Mesothelial cell of epicardium (in vitro differentiated cells): Measurements from ENCODE around the gene SP140. TPM values are rescaled to one million over a fixed set of nuclear protein-coding genes. Genes with fewer than 3 reads are reported as not detected.
"Not testable (repeated sequence)": the region's sequence is repeated elsewhere in the genome, so short reads cannot be mapped to it uniquely, and the experiment has no call there.

ENCODE experiments used
- DNase-seq, 2 experiments: peaks; one replicate each; pipeline ENCODE4 v3.0.0; 2021; ENCODE audit warnings: low spot score in 2 of 2; ENCODE audit not compliant: unreplicated experiment in 2 of 2
- H3K27ac Mint-ChIP-seq: 2 replicates; pipeline ENCODE4 v1.8.0; 2021; ENCODE audit warnings: mixed read lengths
- H3K27me3 Mint-ChIP-seq: 2 replicates; pipeline ENCODE4 v1.8.0; 2021; ENCODE audit warnings: low read depth, mixed read lengths
- H3K36me3 Mint-ChIP-seq: 2 replicates; pipeline ENCODE4 v1.8.0; 2021; ENCODE audit warnings: mixed read lengths
- H3K4me1 Mint-ChIP-seq: 2 replicates; pipeline ENCODE4 v1.8.0; 2021; ENCODE audit warnings: mixed read lengths
- H3K4me3 Mint-ChIP-seq: 2 replicates; pipeline ENCODE4 v1.8.0; 2021; ENCODE audit warnings: mild to moderate bottlenecking, moderate library complexity, mixed read lengths
- H3K9me3 Mint-ChIP-seq: 2 replicates; pipeline ENCODE4 v1.8.0; 2021; ENCODE audit warnings: mixed read lengths
- CTCF ChIP-seq: fragments of 200-600 bp; sonication (generic); IDR thresholded peaks from one replicate; pipeline ENCODE4 v1.5.0; 2021; ENCODE audit warnings: antibody characterized with exemption; ENCODE audit not compliant: unreplicated experiment
- total RNA-seq: library from RNA; stranded (reverse); gene quantifications from 3 replicates; pipeline ENCODE4 v1.2.1, GENCODE V29; 2021

Gene SP140
- total RNA-seq, 1 donor from 2014 or later, result 0.34 TPM

DNA sequence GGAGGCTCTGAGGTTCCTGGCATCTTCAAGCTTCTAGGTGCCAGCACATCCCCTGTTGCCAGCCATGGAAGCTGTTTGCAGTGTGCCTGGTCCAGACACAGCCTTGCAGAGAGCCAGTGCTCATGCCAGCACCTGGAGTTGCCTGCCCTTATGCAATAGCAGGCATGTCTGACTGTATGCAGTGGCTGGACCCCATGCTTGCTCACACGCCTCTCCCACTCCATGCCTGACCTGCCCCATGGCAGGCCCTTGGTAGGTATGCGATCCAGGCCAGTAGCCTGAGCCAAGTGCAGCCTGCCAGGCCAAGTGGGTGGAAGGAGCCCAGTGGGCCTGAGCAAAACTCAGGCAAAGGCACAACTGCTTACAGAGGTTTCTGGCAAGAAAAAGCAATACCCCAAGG, 81.9 kb downstream of the SP140 start:
- Mint-ChIP-seq H3K9me3 (peaks cover 23% of the 10 kb centered on the region), H3K4me3 (no peak overlapping the region), H3K27me3 (no peaks in the 10 kb centered on the region), H3K36me3 (no peaks in the 10 kb centered on the region), H3K27ac (no peak overlapping the region), H3K4me1 (no peaks in the 10 kb centered on the region)
- DNase-seq, result no peak
- TF ChIP-seq CTCF, result no peak

- Mint-ChIP-seq H3K4me1 (no peaks in the 10 kb centered on the region), H3K36me3 (no peaks in the 10 kb centered on the region), H3K4me3 (no peak overlapping the region), H3K27me3 (no peaks in the 10 kb centered on the region), H3K9me3 (peaks cover 15% of the 10 kb centered on the region), H3K27ac (no peak overlapping the region)
- TF ChIP-seq CTCF, result no peak
- DNase-seq, result no peak
Observed at GRCh38 chr2:230308402-230309000, 83.0 kb downstream of the SP140 start.

- not testable (repeated sequence) for DNase-seq, H3K4me3 Mint-ChIP-seq, H3K36me3 Mint-ChIP-seq, H3K27me3 Mint-ChIP-seq, H3K9me3 Mint-ChIP-seq, H3K27ac Mint-ChIP-seq, H3K4me1 Mint-ChIP-seq
Observed at GRCh38 chr2:230310792-230311191, 85.3 kb downstream of the SP140 start.

GRCh38 chr2:230311634-230312033, 86.1 kb downstream of the SP140 start:
- H3K4me3 Mint-ChIP-seq, H3K9me3 Mint-ChIP-seq, H3K27ac Mint-ChIP-seq, H3K4me1 Mint-ChIP-seq, DNase-seq, H3K36me3 Mint-ChIP-seq, H3K27me3 Mint-ChIP-seq: not testable (repeated sequence)

DNA sequence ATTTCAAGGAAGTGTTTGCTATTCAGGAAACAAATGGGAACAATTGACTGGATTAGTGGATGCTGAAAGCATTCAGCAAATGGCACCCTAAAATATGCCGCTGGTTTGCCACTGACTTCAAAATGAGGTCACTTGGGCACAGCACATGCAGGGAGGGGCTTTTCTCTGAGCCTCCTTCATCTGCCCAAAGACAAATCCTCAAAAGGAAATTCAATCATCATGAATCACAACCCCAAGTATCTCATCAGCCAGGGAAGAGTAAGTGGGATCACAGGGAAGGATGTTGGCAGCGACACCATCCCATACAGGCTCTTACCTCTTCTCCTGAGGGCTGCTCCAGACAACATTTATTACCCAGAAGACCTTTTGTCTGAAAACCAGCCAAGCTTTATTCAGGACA, 87.1 kb downstream of the SP140 start:
- Mint-ChIP-seq H3K27ac (no peak overlapping the region), H3K9me3 (no peaks in the 10 kb centered on the region), H3K27me3 (no peaks in the 10 kb centered on the region), H3K4me1 (no peaks in the 10 kb centered on the region), H3K4me3 (no peak overlapping the region), H3K36me3 (no peaks in the 10 kb centered on the region)
- no peak for DNase-seq
- TF ChIP-seq CTCF, result no peak

DNA sequence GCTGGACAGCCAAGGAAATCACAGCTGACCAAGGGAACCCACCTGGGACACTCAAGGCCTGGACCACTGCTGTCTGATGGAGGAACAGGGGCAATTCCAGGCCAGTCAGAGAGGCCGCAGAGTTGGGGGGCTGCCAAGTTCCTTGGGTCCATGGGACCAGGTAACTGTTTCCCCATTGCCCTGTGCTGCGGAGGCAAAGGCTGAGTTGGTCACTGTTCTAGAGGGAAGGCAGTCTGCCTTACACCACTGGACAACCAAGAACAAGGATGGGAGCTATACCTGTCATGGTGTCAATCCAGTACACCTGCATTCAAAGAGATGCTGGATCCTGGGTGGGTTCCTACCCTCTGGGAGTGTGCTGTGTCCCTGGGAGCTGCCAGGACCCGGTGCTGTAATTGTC, 91.8 kb downstream of the SP140 start:
- Mint-ChIP-seq H3K36me3 (no peaks in the 10 kb centered on the region), H3K27ac (no peak overlapping the region), H3K4me1 (no peaks in the 10 kb centered on the region), H3K4me3 (no peak overlapping the region), H3K9me3 (peaks cover 7% of the 10 kb centered on the region), H3K27me3 (no peaks in the 10 kb centered on the region)
- no peak for TF ChIP-seq CTCF
- no peak for DNase-seq
